ENCODE data around the gene SH3D21. TPM values are rescaled to one million over a fixed set of nuclear protein-coding genes. Genes with fewer than 3 reads are reported as not detected.

The SH3D21 gene
- total RNA-seq, 2 experiments from 2014 or later: 15.2 to 16.7 TPM

DNA sequence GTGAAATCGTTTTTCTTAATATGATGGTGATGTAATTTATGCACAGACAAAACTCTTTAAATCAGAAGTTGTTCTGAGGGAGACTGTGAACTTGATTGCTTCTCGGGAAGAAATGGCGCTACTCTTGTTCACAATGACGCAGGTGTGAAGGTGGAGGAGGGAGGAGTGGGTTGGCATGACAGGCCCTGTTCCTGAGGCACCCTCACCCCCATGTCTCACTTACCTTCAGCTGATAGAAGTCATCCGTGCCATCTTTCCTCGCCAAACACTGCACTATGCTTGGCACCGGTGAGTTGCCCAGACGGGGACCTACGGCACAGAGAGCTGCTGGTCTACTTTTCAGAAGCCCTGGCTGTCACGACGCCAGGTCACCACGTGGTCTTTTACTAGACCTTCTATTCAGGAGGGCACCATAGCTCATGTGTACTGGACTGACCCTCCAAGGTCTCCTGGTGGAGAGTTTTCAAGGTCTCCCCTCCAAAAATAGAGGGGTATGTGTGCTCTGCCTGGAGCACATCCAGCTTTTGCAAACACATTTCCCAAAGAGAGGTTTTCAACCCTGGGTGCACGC is 52.4 kb downstream of the SH3D21 start:
- no peak for DNase-seq (ENCODE audit: low spot score)
- Histone ChIP-seq H3K4me3 (ENCODE audit: low read depth, low read length, poor library complexity, severe bottlenecking) (no peak overlapping the region), H3K4me2 (ENCODE audit: low read length) (no peak overlapping the region), H2AFZ (ENCODE audit: low read length) (no peak overlapping the region), H3K36me3 (ENCODE audit: insufficient read depth, low read length) (peaks cover 86% of the 10 kb centered on the region), H3K4me1 (ENCODE audit: insufficient read depth, low read length, poor library complexity, severe bottlenecking) (no peaks in the 10 kb centered on the region), H3K9me2 (ENCODE audit: insufficient read depth, low read length) (no peaks in the 10 kb centered on the region), H3K9me3 (ENCODE audit: low read length) (no peaks in the 10 kb centered on the region), H4K20me1 (ENCODE audit: insufficient read depth, low read length) (no peaks in the 10 kb centered on the region), H3K79me2 (ENCODE audit: insufficient read depth, low read depth, low read length) (no peaks in the 10 kb centered on the region), H3K27ac (ENCODE audit: low read depth, low read length, poor library complexity, severe bottlenecking) (no peak overlapping the region)
- BruUV-seq (replicated peaks): no TSS peak
- TF ChIP-seq, protein P1, sequence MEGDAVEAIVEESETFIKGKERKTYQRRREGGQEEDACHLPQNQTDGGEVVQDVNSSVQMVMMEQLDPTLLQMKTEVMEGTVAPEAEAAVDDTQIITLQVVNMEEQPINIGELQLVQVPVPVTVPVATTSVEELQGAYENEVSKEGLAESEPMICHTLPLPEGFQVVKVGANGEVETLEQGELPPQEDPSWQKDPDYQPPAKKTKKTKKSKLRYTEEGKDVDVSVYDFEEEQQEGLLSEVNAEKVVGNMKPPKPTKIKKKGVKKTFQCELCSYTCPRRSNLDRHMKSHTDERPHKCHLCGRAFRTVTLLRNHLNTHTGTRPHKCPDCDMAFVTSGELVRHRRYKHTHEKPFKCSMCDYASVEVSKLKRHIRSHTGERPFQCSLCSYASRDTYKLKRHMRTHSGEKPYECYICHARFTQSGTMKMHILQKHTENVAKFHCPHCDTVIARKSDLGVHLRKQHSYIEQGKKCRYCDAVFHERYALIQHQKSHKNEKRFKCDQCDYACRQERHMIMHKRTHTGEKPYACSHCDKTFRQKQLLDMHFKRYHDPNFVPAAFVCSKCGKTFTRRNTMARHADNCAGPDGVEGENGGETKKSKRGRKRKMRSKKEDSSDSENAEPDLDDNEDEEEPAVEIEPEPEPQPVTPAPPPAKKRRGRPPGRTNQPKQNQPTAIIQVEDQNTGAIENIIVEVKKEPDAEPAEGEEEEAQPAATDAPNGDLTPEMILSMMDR (conservative IDR thresholded peaks at IDR 0.05; ENCODE audit: low read length): no peak
- TF ChIP-seq EZH2phosphoT487 (IDR thresholded peaks at IDR 0.05; ENCODE audit: borderline replicate concordance, low read depth, low read length): no peak
- intact Hi-C loops (cut with micrococcal nuclease; ENCODE audit: unreplicated experiment): no loop called here
- CTCF ChIA-PET (ENCODE audit: unreplicated experiment): no interaction called here
- POLR2A ChIA-PET: interaction anchor here (0.8 to 1.2 kb wide), 2 partner anchors 10 to 11 kb away, joined by 3 read pairs; no protein-coding TSS in a partner anchor

GRCh38 chr1:36359383-36359782 is 53.2 kb downstream of the SH3D21 start:
- intact Hi-C loops (cut with micrococcal nuclease; ENCODE audit: unreplicated experiment): no loop called here
- peaks cover 4% of the 10 kb centered on the region; the same call in 1 of the 2 replicates for H3K79me2 ChIP-seq (ENCODE audit: insufficient read depth, low read depth, low read length)
- H3K36me3 ChIP-seq (ENCODE audit: insufficient read depth, low read length): peaks cover 84% of the 10 kb centered on the region
- H4K20me1 ChIP-seq (ENCODE audit: insufficient read depth, low read length): no peaks in the 10 kb centered on the region
- no peak overlapping the region for H3K27ac ChIP-seq (ENCODE audit: low read depth, low read length, poor library complexity, severe bottlenecking)
- BruUV-seq (replicated peaks): no TSS peak
- H3K4me2 ChIP-seq (ENCODE audit: low read length): no peak overlapping the region
- no peaks in the 10 kb centered on the region for H3K9me2 ChIP-seq (ENCODE audit: insufficient read depth, low read length)
- H2AFZ ChIP-seq (ENCODE audit: low read length): no peak overlapping the region
- H3K4me1 ChIP-seq (ENCODE audit: insufficient read depth, low read length, poor library complexity, severe bottlenecking): no peaks in the 10 kb centered on the region
- H3K4me3 ChIP-seq (ENCODE audit: low read depth, low read length, poor library complexity, severe bottlenecking): no peak overlapping the region
- DNase-seq (ENCODE audit: low spot score): no peak
- POLR2A ChIA-PET: interaction anchor here (1.2 kb wide), 1 partner anchor 9 kb away, joined by 3 read pairs; no protein-coding TSS in a partner anchor
- no peaks in the 10 kb centered on the region for H3K9me3 ChIP-seq (ENCODE audit: low read length)
- TF ChIP-seq, protein P1 (conservative IDR thresholded peaks at IDR 0.05; ENCODE audit: low read length): no peak
- no peak for TF ChIP-seq EZH2phosphoT487 (IDR thresholded peaks at IDR 0.05; ENCODE audit: borderline replicate concordance, low read depth, low read length)
- CTCF ChIA-PET (ENCODE audit: unreplicated experiment): no interaction called here

- Histone ChIP-seq H2AFZ (ENCODE audit: low read length) (no peak overlapping the region), H3K27ac (ENCODE audit: low read depth, low read length, poor library complexity, severe bottlenecking) (no peak overlapping the region), H3K4me3 (ENCODE audit: low read depth, low read length, poor library complexity, severe bottlenecking) (no peak overlapping the region), H3K4me1 (ENCODE audit: insufficient read depth, low read length, poor library complexity, severe bottlenecking) (peaks cover under 1% of the 10 kb centered on the region), H3K79me2 (ENCODE audit: insufficient read depth, low read depth, low read length) (peaks cover 6% of the 10 kb centered on the region; the same call in 1 of the 2 replicates), H3K9me2 (ENCODE audit: insufficient read depth, low read length) (no peaks in the 10 kb centered on the region), H3K4me2 (ENCODE audit: low read length) (no peak overlapping the region), H4K20me1 (ENCODE audit: insufficient read depth, low read length) (no peaks in the 10 kb centered on the region), H3K9me3 (ENCODE audit: low read length) (no peaks in the 10 kb centered on the region), H3K36me3 (ENCODE audit: insufficient read depth, low read length) (peaks cover 78% of the 10 kb centered on the region)
- DNase-seq (ENCODE audit: low spot score): no peak
- no TSS peak for BruUV-seq (replicated peaks)
- CTCF ChIA-PET (ENCODE audit: unreplicated experiment): no interaction called here
- intact Hi-C loops (cut with micrococcal nuclease; ENCODE audit: unreplicated experiment): no loop called here
- no peak for TF ChIP-seq EZH2phosphoT487 (IDR thresholded peaks at IDR 0.05; ENCODE audit: borderline replicate concordance, low read depth, low read length)
- TF ChIP-seq, protein P1 (conservative IDR thresholded peaks at IDR 0.05; ENCODE audit: low read length): no peak
- POLR2A ChIA-PET: interaction anchor here (1.2 kb wide), 1 partner anchor 8 kb away, joined by 3 read pairs; no protein-coding TSS in a partner anchor
Measured at GRCh38 chr1:36359911-36360550, 53.9 kb downstream of the SH3D21 start.
